22Rv1 (cell line): ENCODE measurements around the gene MRLN.
"Not testable (repeated sequence)": the region's sequence is repeated elsewhere in the genome, so short reads cannot be mapped to it uniquely, and the experiment has no call there.

ENCODE experiments used
- H3K27ac ChIP-seq: fragments of 450-650 bp; 2 replicates; pipeline ENCODE4 v1.5.1; 2017
- CTCF ChIP-seq: fragments of 450-650 bp; IDR thresholded peaks from 2 replicates; pipeline ENCODE4 v1.5.1; 2017; ENCODE audit warnings: mild to moderate bottlenecking
- ZFX ChIP-seq: fragments of 450-650 bp; IDR thresholded peaks from 2 replicates; pipeline ENCODE4 v1.6.1; 2017; ENCODE audit warnings: antibody characterized with exemption, borderline replicate concordance

Gene MRLN

GRCh38 chr10:59741583-59741982 lies 11.7 kb downstream of the MRLN start:
- H3K27ac ChIP-seq: no peak overlapping the region
- TF ChIP-seq CTCF (no peak), ZFX (no peak)

DNA sequence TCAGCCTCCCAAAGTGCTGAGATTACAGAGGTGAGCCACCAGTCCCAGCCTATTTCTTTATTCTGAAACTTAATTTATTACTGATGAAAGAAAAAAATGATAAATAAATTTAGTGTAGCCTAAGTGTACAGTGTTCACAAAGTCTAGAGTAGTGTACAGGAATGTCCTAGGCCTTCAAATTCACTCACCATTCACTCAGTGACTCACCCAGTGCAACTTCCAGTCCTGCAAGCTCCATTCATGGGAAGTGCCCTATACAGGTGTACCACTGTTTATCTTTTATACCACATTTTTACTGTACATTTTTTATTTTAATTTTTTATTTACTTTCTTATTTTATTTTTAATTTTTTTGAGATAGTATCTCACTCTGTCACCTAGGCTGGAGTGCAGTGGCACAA lies 12.2 kb downstream of the MRLN start:
- TF ChIP-seq CTCF (no peak), ZFX (no peak)
- no peak overlapping the region for H3K27ac ChIP-seq

- TF ChIP-seq CTCF (no peak), ZFX (no peak)
- no peak overlapping the region for H3K27ac ChIP-seq
Measured at GRCh38 chr10:59736749-59737148, 16.5 kb downstream of the MRLN start.

DNA sequence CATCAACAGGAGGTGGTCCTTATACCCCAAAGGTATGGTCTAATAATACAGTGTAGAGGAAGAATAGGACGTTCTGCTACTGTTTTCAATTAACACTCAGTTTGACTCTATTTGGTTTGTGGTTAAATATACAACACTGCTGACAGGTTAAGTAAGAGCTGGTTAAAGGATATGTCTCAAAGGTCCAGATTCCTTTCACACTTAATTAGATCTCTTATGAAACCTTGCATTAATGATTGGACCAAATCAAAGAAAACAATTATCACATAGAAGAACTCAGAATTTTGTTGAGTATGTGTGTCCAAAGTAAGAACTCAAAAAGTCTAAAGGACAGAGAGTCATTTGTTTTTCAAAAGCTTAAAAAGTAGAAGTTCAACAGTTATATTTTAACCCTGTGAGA lies 18.0 kb downstream of the MRLN start:
- TF ChIP-seq CTCF: no peak
- TF ChIP-seq ZFX: no peak
- no peak overlapping the region for H3K27ac ChIP-seq

DNA sequence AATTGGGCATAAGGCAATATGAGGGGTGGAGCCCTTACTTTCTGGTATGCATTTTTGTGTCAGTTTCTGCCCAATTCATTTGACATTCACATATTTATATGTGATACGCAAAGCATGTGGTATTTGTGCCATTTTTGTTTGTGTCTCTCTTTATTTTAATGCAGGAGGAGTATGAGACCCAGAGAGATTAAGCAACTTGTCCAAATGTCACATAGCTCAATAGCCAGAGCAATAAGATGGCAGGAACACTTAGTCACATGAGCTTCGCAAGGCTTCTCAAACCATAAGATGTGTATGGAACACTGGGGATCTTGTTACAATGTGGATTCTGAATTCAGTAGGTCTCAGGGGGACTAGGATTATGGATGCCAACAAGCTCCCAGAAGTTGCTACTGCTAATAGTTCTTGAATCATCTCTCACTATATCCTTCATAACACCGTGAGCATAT lies 19.2 kb downstream of the MRLN start:
- H3K27ac ChIP-seq: no peak overlapping the region
- TF ChIP-seq CTCF (no peak), ZFX (no peak)

- not testable (repeated sequence) for H3K27ac ChIP-seq
Measured at GRCh38 chr10:59733321-59734013, 19.8 kb downstream of the MRLN start.

- not testable (repeated sequence) for H3K27ac ChIP-seq
Measured at GRCh38 chr10:59732849-59733248, 20.4 kb downstream of the MRLN start.

- not testable (repeated sequence) for H3K27ac ChIP-seq
Measured at GRCh38 chr10:59729167-59729566, 24.1 kb downstream of the MRLN start.

- TF ChIP-seq ZFX (no peak), CTCF (no peak)
- no peak overlapping the region for H3K27ac ChIP-seq
Measured at GRCh38 chr10:59724098-59724938, 28.9 kb downstream of the MRLN start.
